ENCODE data around the gene FOXRED2. TPM values are rescaled to one million over a fixed set of nuclear protein-coding genes. Genes with fewer than 3 reads are reported as not detected.
"Not testable (repeated sequence)": the region's sequence is repeated elsewhere in the genome, so short reads cannot be mapped to it uniquely, and the experiment has no call there.

Gene FOXRED2
- total and polyA plus RNA-seq, 2 of the 8 experiments (the other 6 are each of a cell fraction or from before 2014, with no cell fraction given), result 11.5 to 27.8 TPM

GRCh38 chr22:36533320-36533719 lies 26.5 kb upstream of the FOXRED2 start:
- H3K14ac ChIP-seq (ENCODE audit: insufficient read length); H3K36me3 ChIP-seq (ENCODE audit: control insufficient read depth in 2 of 4, insufficient read depth in 4 of 4, low read length in 3 of 4); H3K27ac ChIP-seq (ENCODE audit: low read depth, low read length); H2AFZ ChIP-seq (ENCODE audit: low read length); H2BK20ac ChIP-seq (ENCODE audit: low read length); DNase-seq (ENCODE audit: low read depth in 1 of 2, low spot score in 2 of 2); H3K4me3 ChIP-seq (ENCODE audit: extremely low read depth in 1 of 4, insufficient read depth in 2 of 4, low read depth in 3 of 4, low read length in 4 of 4); H3K56ac ChIP-seq (replicated peaks; ENCODE audit: insufficient read length, low read depth, low read length); H4K8ac ChIP-seq (ENCODE audit: extremely low read depth, insufficient read depth, low read length); H3K18ac ChIP-seq (ENCODE audit: extremely low read depth, low read length); H3K27me3 ChIP-seq (replicated peaks in 1 of 4; ENCODE audit: control insufficient read depth in 3 of 4, extremely low read depth in 1 of 4, insufficient read depth in 3 of 4, low read length in 3 of 4); H3K79me1 ChIP-seq (ENCODE audit: low read depth, low read length); H2BK5ac ChIP-seq (ENCODE audit: low read depth, low read length); CTCF ChIA-PET (ENCODE audit: partially characterized antibody); H3K4me1 ChIP-seq (replicated peaks in 1 of 4; ENCODE audit: control insufficient read depth in 3 of 4, insufficient read depth in 4 of 4, low read length in 3 of 4); H2AK5ac ChIP-seq (ENCODE audit: low read depth, low read length); H4K5ac ChIP-seq (ENCODE audit: insufficient read length, low read depth, low read length); H3K9ac ChIP-seq (replicated peaks in 1 of 4; ENCODE audit: extremely low read depth in 1 of 4, low read depth in 3 of 4, low read length in 3 of 4); POLR2A ChIA-PET (ENCODE audit: partially characterized antibody); H3K23ac ChIP-seq (ENCODE audit: insufficient read length); FAIRE-seq; H3K4me2 ChIP-seq (ENCODE audit: insufficient read depth in 1 of 2, low read depth in 2 of 2, low read length in 2 of 2); H3K9me3 ChIP-seq (ENCODE audit: insufficient read depth in 2 of 2, low read depth in 1 of 2, low read length in 1 of 2); H2BK120ac ChIP-seq (replicated peaks; ENCODE audit: low read depth, low read length); H4K91ac ChIP-seq (replicated peaks; ENCODE audit: insufficient read length, low read length); H3K23me2 ChIP-seq (ENCODE audit: low read depth, low read length); H4K20me1 ChIP-seq (replicated peaks in 1 of 2; ENCODE audit: control insufficient read depth in 1 of 2, insufficient read depth in 2 of 2, low read length in 2 of 2); H2BK12ac ChIP-seq (ENCODE audit: low read depth, low read length); H3K4ac ChIP-seq (replicated peaks; ENCODE audit: insufficient read length, low read depth, low read length); H2BK15ac ChIP-seq (ENCODE audit: low read length); H3K79me2 ChIP-seq (ENCODE audit: control insufficient read depth in 1 of 2, insufficient read depth in 2 of 2, low read length in 2 of 2): not testable (repeated sequence)
- whole genome bisulfite sequencing, 2 experiments (ENCODE audit: extremely low coverage in 1 of 2, insufficient coverage in 1 of 2, insufficient read length in 1 of 2, insufficient replicate concordance in 2 of 2, low coverage in 1 of 2, low lambda C conversion rate in 2 of 2, missing lambda C conversion rate in 1 of 2), result 85% methylated on average over 4 of the region's 4 CpGs; no CpG with 5 or more reads in 1 of the 2 experiments
